Hematopoietic multipotent progenitor cell (in vitro differentiated cells): ENCODE data around the gene RASL11B. TPM values are rescaled to one million over a fixed set of nuclear protein-coding genes. Genes with fewer than 3 reads are reported as not detected.
A peak's percentile ranks its signal among the peaks of the same experiment; 100 is the strongest.

Source experiments
- DNase-seq, 3 donors: peaks; one replicate each; pipeline ENCODE4 v3.0.0-alpha.2; 2011 to 2015; ENCODE audit warnings: low read depth in 2 of 3, low spot score in 2 of 3
- total RNA-seq: library from RNA; depleted of rRNA; stranded (reverse); fragments of >200 nt; gene quantifications from one replicate; pipeline ENCODE4 v1.2.3, GENCODE V29; 2012

The RASL11B gene
- total RNA-seq, 1 donor = under 0.01 TPM

DNA sequence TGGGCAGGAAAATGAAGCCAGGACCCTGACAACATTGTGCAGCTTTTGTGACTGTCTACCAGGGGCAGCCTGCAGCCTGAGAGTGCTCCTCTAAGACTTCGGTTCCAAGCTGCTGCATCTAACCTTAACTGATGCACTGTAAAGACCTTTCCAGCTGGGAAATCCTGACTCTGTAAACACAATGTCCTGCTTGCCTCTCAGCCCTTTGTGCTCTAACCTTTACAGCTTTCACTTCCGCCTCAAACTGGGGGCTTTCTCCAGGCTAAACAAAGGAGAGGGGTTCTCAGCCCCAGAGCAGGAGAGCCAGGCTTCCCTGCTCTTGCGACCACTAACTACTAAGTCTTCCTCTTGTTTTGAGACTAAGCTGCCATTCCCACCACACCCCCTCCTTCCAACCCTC is 19.3 kb upstream of the RASL11B start:
- DNase-seq = no peak

GRCh38 chr4:52843351-52843750 is 18.8 kb upstream of the RASL11B start:
- DNase-seq = no peak

- peak in 1 of 3 donors; percentile 62 for DNase-seq
Measured at GRCh38 chr4:52843958-52844357, 18.2 kb upstream of the RASL11B start.

GRCh38 chr4:52844596-52844995 is 17.5 kb upstream of the RASL11B start:
- DNase-seq = no peak

- DNase-seq = no peak
Measured at GRCh38 chr4:52846502-52846901, 15.6 kb upstream of the RASL11B start.

DNA sequence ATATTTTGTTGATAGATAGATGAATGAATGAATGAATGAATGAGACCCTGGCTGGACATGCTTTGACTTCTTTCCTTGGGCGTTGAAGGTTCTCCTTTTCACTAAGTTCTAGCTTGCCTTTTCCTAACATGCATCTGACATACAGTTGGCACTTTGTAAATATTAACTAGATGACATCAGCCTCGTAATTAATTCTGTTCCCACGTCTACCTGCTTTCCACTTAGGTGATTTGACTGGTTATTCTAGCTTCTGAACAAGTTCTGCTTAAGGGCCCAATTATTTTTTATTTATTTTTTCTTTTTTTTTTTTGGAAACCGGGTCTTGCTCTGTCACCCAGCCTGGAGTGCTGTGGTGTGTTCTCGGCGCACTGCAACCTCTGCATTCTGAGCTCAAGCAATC is 13.9 kb upstream of the RASL11B start:
- no peak for DNase-seq

GRCh38 chr4:52850406-52851124 is 11.6 kb upstream of the RASL11B start:
- no peak for DNase-seq

- no peak for DNase-seq
Measured at GRCh38 chr4:52852041-52852440, 10.1 kb upstream of the RASL11B start.

GRCh38 chr4:52852711-52853110 is 9.4 kb upstream of the RASL11B start:
- DNase-seq = no peak

DNA sequence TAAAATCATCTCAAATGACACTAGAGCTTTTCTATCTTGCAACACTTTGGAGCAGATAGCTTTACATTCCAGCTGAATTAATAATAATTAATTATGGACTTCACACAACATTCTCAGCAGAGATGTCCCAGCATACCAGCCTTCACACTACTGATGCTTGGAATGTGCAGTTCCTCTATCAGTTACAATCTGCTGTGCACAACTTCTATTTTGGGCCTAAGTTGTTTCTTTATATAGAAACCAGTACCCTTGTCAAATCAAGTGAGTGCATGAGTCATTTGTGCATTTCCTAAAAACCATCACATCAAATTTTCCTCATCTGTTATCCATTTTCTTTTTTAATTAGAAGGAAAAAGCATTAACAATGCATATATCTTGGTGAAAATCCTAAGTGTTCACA is 8.8 kb upstream of the RASL11B start:
- DNase-seq = no peak

DNA sequence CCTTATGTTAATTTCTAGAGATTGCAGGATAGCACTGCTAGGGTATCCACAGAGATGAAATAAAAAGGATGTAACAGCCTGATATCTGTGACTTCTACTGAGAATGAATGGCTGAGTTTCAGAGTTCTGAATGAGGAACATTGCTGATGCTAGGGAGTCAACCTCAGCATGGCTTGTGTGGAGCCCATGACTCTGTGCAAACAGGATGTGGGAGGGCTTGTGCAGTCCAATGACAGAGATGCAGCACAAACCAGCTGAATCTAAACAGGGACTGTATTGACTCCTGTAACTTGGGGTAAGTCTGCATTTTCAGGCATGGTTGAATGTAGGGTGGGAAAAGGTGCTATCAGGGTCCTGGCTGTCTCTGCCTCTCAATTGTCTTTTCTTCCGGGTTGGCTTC is 5.3 kb upstream of the RASL11B start:
- no peak for DNase-seq

- DNase-seq = no peak
Measured at GRCh38 chr4:52860361-52860760, 1.8 kb upstream of the RASL11B start.

- DNase-seq = peak in 1 of 3 donors; percentile 4
Measured at GRCh38 chr4:52861171-52861823, 820 bp upstream of the RASL11B start.

DNA sequence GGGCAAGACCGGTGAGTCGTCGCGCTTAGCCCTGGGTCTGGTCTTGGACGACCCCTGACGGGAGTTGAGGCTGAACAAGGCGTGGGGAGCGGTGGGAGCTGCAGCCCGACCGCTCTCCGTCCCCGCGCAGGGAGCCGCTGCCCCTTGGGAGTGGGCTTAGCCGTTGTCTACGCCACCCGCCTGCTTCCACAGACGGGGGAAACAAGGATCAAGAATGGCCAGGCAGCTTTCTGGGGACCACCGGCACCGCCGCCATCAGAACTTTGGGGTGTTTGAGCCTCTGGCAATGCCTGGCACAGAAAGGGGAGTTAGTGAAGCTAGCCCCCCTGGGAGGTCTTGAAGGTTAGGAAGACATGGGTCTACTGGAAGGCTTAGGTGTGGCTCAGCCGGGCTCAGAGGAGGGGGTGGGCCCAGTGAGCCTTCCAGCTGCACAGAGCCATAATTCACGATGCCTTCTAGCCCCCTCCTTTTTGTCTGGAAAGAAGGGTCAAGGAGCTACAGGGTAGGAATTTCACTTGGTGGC is 583 bp downstream of the RASL11B start:
- no peak for DNase-seq

GRCh38 chr4:52863324-52863723 is 1.2 kb downstream of the RASL11B start:
- DNase-seq = no peak

DNA sequence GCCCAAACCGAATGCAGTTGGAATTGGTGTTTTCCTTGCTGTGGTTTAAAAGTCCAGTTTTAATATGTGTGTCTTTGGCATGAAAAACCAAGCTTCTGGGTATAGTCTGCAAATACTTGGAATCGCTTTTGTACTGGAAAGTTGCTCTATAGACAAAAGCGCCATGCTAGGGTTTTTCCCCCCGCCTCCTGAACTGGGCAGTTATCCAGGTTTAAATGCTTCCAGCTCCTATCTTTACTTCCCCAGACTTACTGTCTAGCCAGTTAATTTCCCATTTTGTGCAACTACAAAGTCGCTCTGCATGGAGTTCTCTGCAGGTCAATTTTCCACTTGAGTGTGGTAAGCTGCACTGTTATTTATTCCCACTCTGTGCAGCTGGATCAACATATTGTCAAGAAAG is 2.7 kb downstream of the RASL11B start:
- DNase-seq = no peak

- no peak for DNase-seq
Measured at GRCh38 chr4:52865300-52865699, 3.2 kb downstream of the RASL11B start.

DNA sequence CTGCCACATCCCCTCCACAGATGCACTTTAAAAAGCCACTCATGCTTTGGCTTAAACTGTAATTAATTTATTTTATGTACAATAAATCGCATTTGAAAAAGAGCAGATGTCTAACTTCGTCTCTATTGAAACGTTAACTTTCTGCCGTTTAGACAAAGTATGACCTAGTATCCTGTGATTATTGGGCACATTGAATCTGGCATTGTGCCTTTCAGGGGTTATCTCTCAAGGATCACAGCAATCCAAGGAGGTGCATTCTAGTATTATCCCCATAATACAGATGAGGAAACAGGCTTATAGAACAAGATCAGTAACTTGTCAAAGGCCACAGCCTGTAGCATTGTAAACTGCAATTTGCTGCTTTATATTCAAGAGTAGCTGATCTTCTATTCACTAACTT is 4.6 kb downstream of the RASL11B start:
- no peak for DNase-seq

- DNase-seq = no peak
Measured at GRCh38 chr4:52867163-52867562, 5.0 kb downstream of the RASL11B start.

DNA sequence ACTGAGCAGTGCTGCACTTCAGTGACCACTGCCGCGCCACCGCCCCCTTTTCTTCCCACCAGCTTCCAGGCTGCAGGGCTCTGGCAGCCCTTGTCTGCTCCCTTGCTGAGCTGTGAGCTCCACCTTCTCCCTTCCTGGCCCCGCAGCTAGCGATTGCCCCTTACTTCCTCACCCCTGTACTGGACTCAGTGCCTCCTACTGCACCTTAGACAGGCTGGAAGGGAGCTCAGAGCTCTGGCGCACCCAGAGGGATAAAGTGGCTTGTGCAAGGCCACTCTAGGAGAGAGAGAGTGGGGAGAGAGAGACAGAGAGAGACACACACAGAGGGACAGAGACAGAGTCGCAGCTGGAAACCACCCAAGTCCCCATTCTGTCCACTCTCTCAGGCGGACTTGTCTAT is 6.0 kb downstream of the RASL11B start:
- no peak for DNase-seq

- DNase-seq = no peak
Measured at GRCh38 chr4:52869196-52869595, 7.1 kb downstream of the RASL11B start.

DNA sequence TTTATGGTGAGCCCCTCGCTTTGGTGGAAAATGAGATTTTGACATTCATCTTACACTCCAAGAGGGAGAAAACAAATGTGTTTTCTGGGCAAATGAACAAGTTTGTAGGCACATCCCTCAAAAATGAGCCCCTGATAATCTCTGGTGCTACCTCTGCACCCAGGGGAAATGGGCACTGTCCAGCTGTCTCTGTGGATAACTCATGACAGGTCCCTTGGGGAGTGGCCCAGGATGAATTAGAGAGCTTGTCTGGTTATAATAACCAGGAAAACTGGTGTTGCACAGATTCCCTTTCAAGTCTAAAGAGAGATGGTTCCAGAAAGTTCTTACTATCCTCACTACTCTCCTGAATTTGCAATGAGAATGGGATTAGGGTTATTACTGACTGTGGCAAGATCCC is 7.5 kb downstream of the RASL11B start:
- DNase-seq = no peak
